A673 (cell line): Measurements from ENCODE around the gene PRKCH.

Experiments used
- CTCF ChIP-seq: fragments of 300-800, 200-600 bp; sonication (generic); conservative IDR thresholded peaks from 2 replicates; pipeline ENCODE4 v1.5.1; 2017; ENCODE audit warnings: low read depth, mild to moderate bottlenecking, antibody characterized with exemption, low read length, moderate library complexity, mixed read lengths
- EZH2 ChIP-seq: fragments of 200-600 bp; sonication (generic); IDR thresholded peaks from 2 replicates; pipeline ENCODE4 v1.6.1; 2017; ENCODE audit warnings: borderline replicate concordance, low read depth, mild to moderate bottlenecking, mixed read lengths, antibody characterized with exemption, low read length; ENCODE audit not compliant: poor library complexity, severe bottlenecking

GRCh38 chr14:61562321-61563161 lies 241.2 kb downstream of the PRKCH start:
- no peak for TF ChIP-seq CTCF
- no peak for TF ChIP-seq EZH2
